DMS53 treated with DMSO at 0.1 percent for 48 hours (cell line): ENCODE measurements around the gene ITGB8.
"Not testable (repeated sequence)": the region's sequence is repeated elsewhere in the genome, so short reads cannot be mapped to it uniquely, and the experiment has no call there.

Experiments
- DNase-seq: peaks from one replicate; lab custom pipeline; 2025; ENCODE audit not compliant: unreplicated experiment; lab: John Stamatoyannopoulos, UW

Gene ITGB8

GRCh38 chr7:20376796-20377195 is 46.1 kb downstream of the ITGB8 start:
- DNase-seq, result no peak

GRCh38 chr7:20381406-20382034 is 50.8 kb downstream of the ITGB8 start:
- DNase-seq, result no peak

GRCh38 chr7:20383351-20383750 is 52.7 kb downstream of the ITGB8 start:
- DNase-seq, result no peak

GRCh38 chr7:20385126-20385525 is 54.4 kb downstream of the ITGB8 start:
- DNase-seq, result no peak

- no peak for DNase-seq
These were observed 57.4 kb downstream of the ITGB8 start for GRCh38 chr7:20388084-20388483.

GRCh38 chr7:20389192-20389591 is 58.5 kb downstream of the ITGB8 start:
- DNase-seq, result not testable (repeated sequence)

- DNase-seq, result no peak
These were observed 62.4 kb downstream of the ITGB8 start for GRCh38 chr7:20393021-20393610.

GRCh38 chr7:20393616-20394015 is 62.9 kb downstream of the ITGB8 start:
- DNase-seq, result no peak

GRCh38 chr7:20394284-20394683 is 63.6 kb downstream of the ITGB8 start:
- DNase-seq, result no peak

- no peak for DNase-seq
These were observed 64.4 kb downstream of the ITGB8 start for GRCh38 chr7:20395104-20395503.

GRCh38 chr7:20395511-20395910 is 64.8 kb downstream of the ITGB8 start:
- no peak for DNase-seq

- no peak for DNase-seq
These were observed 68.8 kb downstream of the ITGB8 start for GRCh38 chr7:20399521-20399920.

- no peak for DNase-seq
These were observed 71.4 kb downstream of the ITGB8 start for GRCh38 chr7:20401861-20402746.

- DNase-seq, result no peak
These were observed 72.1 kb downstream of the ITGB8 start for GRCh38 chr7:20402747-20403230.

GRCh38 chr7:20403331-20403730 is 72.6 kb downstream of the ITGB8 start:
- DNase-seq, result no peak

- no peak for DNase-seq
These were observed 73.6 kb downstream of the ITGB8 start for GRCh38 chr7:20404320-20404719.

GRCh38 chr7:20407585-20408466 is 77.1 kb downstream of the ITGB8 start:
- DNase-seq, result no peak

GRCh38 chr7:20408467-20408826 is 77.7 kb downstream of the ITGB8 start:
- no peak for DNase-seq

- DNase-seq, result no peak
These were observed 79.3 kb downstream of the ITGB8 start for GRCh38 chr7:20409961-20410360.

- no peak for DNase-seq
These were observed 80.7 kb downstream of the ITGB8 start for GRCh38 chr7:20411372-20411771.

GRCh38 chr7:20412032-20412431 is 81.3 kb downstream of the ITGB8 start:
- DNase-seq, result no peak
